A673 (cell line): Measurements from ENCODE around the gene KLHL18.

Experiments used
- EZH2 ChIP-seq: fragments of 200-600 bp; sonication (generic); IDR thresholded peaks from 2 replicates; pipeline ENCODE4 v1.6.1; 2017; ENCODE audit warnings: borderline replicate concordance, low read depth, mild to moderate bottlenecking, mixed read lengths, antibody characterized with exemption, low read length; ENCODE audit not compliant: poor library complexity, severe bottlenecking
- TF ChIP-seq, protein P1 (sequence below): fragments of 300-800, 200-600 bp; sonication (generic); conservative IDR thresholded peaks from 2 replicates; pipeline ENCODE4 v1.5.1; 2017; ENCODE audit warnings: low read depth, mild to moderate bottlenecking, antibody characterized with exemption, low read length, moderate library complexity, mixed read lengths

GRCh38 chr3:47293822-47294221 is 11.1 kb downstream of the KLHL18 start:
- TF ChIP-seq, protein P1, sequence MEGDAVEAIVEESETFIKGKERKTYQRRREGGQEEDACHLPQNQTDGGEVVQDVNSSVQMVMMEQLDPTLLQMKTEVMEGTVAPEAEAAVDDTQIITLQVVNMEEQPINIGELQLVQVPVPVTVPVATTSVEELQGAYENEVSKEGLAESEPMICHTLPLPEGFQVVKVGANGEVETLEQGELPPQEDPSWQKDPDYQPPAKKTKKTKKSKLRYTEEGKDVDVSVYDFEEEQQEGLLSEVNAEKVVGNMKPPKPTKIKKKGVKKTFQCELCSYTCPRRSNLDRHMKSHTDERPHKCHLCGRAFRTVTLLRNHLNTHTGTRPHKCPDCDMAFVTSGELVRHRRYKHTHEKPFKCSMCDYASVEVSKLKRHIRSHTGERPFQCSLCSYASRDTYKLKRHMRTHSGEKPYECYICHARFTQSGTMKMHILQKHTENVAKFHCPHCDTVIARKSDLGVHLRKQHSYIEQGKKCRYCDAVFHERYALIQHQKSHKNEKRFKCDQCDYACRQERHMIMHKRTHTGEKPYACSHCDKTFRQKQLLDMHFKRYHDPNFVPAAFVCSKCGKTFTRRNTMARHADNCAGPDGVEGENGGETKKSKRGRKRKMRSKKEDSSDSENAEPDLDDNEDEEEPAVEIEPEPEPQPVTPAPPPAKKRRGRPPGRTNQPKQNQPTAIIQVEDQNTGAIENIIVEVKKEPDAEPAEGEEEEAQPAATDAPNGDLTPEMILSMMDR: no peak
- no peak for TF ChIP-seq EZH2
